Heart left ventricle (tissue), 13 donors: Measurements from ENCODE around the gene BCL11A.

Experiments
- CTCF ChIP-seq, 12 donors: fragments of 200-600 bp; sonication (generic) in 4 of 12; IDR thresholded peaks; one replicate each; pipeline versions ENCODE4 v1.5.0 to v1.8.0; 2018 to 2022; ENCODE audit warnings: antibody characterized with exemption in 12 of 12, mild to moderate bottlenecking in 5 of 12
- POLR2A ChIP-seq, 2 donors: fragments of 450-650 bp; IDR thresholded peaks; one replicate each; pipeline ENCODE4 v1.6.1; 2017; ENCODE audit warnings: antibody characterized with exemption in 2 of 2, mild to moderate bottlenecking in 2 of 2, moderate library complexity in 2 of 2
- donor health status: ischemic (EF 13 %, LVEDD 7.1; RV severe dilation, severe dysfunction).
- donor health status: DM: no; HTN: yes; CAD: no.
- donor health status: DM: no; HTN: no; CAD: no.
- donor health status: ischemic (EF 25% LVEDD 6.9; RV normal size, moderate dysfunction).
- donor health status: ischemic (EF 25% LVEDD 5.7; RV mildly dilated, moderate dysfunction).
- donor health status: ischemic (EF 35%, LVEDD 5.7; RV mildly dilated, moderate dysfunction).
- donor health status: nonischemic (EF 11% LVEDD 7.7; RV severe dilation, severe dysfunction).
- donor health status: DM: yes; HTN: yes; CAD: no.
- donor health status: PGD.
- donor health status: ischemic (EF 29% LVEDD 5.4; RV normal size, mild dysfunction).
- donor health status: nonischemic (EF 23%, LVEDD 6.1; RV moderate dilation, normal function).

- TF ChIP-seq CTCF (IDR thresholded peaks at IDR 0.05), result no peak
- no peak for TF ChIP-seq POLR2A (IDR thresholded peaks at IDR 0.05)
Measured at GRCh38 chr2:60406192-60406591, 147.3 kb downstream of the BCL11A start.
